WTC11 (cell line): ENCODE results near the gene ANKRD39.
A peak's percentile ranks its signal among the peaks of the same experiment; 100 is the strongest.

Experiments
- CREB1 ChIP-seq: sonication (generic); formaldehyde crosslinking; IDR thresholded peaks from 2 replicates; pipeline ENCODE4 v1.8.0; 2023; ENCODE audit warnings: mild to moderate bottlenecking, missing genetic modification reagents
- FOXK1 ChIP-seq: sonication (generic); formaldehyde crosslinking; IDR thresholded peaks from 2 replicates; pipeline ENCODE4 v1.8.0; 2022; ENCODE audit warnings: mild to moderate bottlenecking, moderate library complexity, missing genetic modification reagents
- FOXP1 ChIP-seq: sonication (generic); formaldehyde crosslinking; IDR thresholded peaks from 2 replicates; pipeline ENCODE4 v1.8.0; 2022; ENCODE audit warnings: missing genetic modification reagents, mild to moderate bottlenecking, moderate library complexity, borderline replicate concordance
- MAX ChIP-seq: sonication (generic); formaldehyde crosslinking; IDR thresholded peaks from 2 replicates; pipeline ENCODE4 v1.8.0; 2022; ENCODE audit warnings: mild to moderate bottlenecking, missing genetic modification reagents
- TF ChIP-seq, protein P1 (sequence below): fragments of 200-600 bp; IDR thresholded peaks from 2 replicates; pipeline ENCODE4 v1.8.0; 2022; ENCODE audit warnings: antibody characterized with exemption
- TF ChIP-seq, protein P2 (sequence below): fragments of 250-450 bp; sonication (Bioruptor Pico); IDR thresholded peaks from 2 replicates; pipeline ENCODE4 v1.9.0; 2021; ENCODE audit warnings: mild to moderate bottlenecking
- TF ChIP-seq, protein P3 (sequence below): sonication (generic); formaldehyde crosslinking; IDR thresholded peaks from 2 replicates; pipeline ENCODE4 v1.8.0; 2023; ENCODE audit warnings: missing genetic modification reagents, mild to moderate bottlenecking, borderline replicate concordance
- TF ChIP-seq, protein P4 (sequence below): sonication (generic); formaldehyde crosslinking; IDR thresholded peaks from 2 replicates; pipeline ENCODE4 v1.8.1; 2022; ENCODE audit warnings: low read depth, missing genetic modification reagents, borderline replicate concordance

GRCh38 chr2:96857667-96858372, at the start of gene ANKRD39:
- TF ChIP-seq, protein P1, sequence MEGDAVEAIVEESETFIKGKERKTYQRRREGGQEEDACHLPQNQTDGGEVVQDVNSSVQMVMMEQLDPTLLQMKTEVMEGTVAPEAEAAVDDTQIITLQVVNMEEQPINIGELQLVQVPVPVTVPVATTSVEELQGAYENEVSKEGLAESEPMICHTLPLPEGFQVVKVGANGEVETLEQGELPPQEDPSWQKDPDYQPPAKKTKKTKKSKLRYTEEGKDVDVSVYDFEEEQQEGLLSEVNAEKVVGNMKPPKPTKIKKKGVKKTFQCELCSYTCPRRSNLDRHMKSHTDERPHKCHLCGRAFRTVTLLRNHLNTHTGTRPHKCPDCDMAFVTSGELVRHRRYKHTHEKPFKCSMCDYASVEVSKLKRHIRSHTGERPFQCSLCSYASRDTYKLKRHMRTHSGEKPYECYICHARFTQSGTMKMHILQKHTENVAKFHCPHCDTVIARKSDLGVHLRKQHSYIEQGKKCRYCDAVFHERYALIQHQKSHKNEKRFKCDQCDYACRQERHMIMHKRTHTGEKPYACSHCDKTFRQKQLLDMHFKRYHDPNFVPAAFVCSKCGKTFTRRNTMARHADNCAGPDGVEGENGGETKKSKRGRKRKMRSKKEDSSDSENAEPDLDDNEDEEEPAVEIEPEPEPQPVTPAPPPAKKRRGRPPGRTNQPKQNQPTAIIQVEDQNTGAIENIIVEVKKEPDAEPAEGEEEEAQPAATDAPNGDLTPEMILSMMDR: no peak
- TF ChIP-seq FOXK1 (peak; percentile 87), CREB1 (peak; percentile 67; the same call in 1 of the 2 replicates), MAX (CRISPR knock-in tag) (peak; percentile 84), FOXP1 (CRISPR knock-in tag) (peak; percentile 92; the same call in 1 of the 2 replicates)
- TF ChIP-seq, protein P2, sequence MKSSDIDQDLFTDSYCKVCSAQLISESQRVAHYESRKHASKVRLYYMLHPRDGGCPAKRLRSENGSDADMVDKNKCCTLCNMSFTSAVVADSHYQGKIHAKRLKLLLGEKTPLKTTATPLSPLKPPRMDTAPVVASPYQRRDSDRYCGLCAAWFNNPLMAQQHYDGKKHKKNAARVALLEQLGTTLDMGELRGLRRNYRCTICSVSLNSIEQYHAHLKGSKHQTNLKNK: no peak
- TF ChIP-seq, protein P3, sequence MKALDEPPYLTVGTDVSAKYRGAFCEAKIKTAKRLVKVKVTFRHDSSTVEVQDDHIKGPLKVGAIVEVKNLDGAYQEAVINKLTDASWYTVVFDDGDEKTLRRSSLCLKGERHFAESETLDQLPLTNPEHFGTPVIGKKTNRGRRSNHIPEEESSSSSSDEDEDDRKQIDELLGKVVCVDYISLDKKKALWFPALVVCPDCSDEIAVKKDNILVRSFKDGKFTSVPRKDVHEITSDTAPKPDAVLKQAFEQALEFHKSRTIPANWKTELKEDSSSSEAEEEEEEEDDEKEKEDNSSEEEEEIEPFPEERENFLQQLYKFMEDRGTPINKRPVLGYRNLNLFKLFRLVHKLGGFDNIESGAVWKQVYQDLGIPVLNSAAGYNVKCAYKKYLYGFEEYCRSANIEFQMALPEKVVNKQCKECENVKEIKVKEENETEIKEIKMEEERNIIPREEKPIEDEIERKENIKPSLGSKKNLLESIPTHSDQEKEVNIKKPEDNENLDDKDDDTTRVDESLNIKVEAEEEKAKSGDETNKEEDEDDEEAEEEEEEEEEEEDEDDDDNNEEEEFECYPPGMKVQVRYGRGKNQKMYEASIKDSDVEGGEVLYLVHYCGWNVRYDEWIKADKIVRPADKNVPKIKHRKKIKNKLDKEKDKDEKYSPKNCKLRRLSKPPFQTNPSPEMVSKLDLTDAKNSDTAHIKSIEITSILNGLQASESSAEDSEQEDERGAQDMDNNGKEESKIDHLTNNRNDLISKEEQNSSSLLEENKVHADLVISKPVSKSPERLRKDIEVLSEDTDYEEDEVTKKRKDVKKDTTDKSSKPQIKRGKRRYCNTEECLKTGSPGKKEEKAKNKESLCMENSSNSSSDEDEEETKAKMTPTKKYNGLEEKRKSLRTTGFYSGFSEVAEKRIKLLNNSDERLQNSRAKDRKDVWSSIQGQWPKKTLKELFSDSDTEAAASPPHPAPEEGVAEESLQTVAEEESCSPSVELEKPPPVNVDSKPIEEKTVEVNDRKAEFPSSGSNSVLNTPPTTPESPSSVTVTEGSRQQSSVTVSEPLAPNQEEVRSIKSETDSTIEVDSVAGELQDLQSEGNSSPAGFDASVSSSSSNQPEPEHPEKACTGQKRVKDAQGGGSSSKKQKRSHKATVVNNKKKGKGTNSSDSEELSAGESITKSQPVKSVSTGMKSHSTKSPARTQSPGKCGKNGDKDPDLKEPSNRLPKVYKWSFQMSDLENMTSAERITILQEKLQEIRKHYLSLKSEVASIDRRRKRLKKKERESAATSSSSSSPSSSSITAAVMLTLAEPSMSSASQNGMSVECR (CRISPR knock-in tag): peak; percentile 63; the same call in 1 of the 2 replicates
- TF ChIP-seq, protein P4, sequence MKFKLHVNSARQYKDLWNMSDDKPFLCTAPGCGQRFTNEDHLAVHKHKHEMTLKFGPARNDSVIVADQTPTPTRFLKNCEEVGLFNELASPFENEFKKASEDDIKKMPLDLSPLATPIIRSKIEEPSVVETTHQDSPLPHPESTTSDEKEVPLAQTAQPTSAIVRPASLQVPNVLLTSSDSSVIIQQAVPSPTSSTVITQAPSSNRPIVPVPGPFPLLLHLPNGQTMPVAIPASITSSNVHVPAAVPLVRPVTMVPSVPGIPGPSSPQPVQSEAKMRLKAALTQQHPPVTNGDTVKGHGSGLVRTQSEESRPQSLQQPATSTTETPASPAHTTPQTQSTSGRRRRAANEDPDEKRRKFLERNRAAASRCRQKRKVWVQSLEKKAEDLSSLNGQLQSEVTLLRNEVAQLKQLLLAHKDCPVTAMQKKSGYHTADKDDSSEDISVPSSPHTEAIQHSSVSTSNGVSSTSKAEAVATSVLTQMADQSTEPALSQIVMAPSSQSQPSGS (CRISPR knock-in tag): no peak
